Measurements from ENCODE around the gene LEF1. TPM values are rescaled to one million over a fixed set of nuclear protein-coding genes. Genes with fewer than 3 reads are reported as not detected.
"Not testable (repeated sequence)": the region's sequence is repeated elsewhere in the genome, so short reads cannot be mapped to it uniquely, and the experiment has no call there.

The LEF1 gene
- polyA plus RNA-seq, 3 donors: 68.6 to 85.9 (median 70.5) TPM

DNA sequence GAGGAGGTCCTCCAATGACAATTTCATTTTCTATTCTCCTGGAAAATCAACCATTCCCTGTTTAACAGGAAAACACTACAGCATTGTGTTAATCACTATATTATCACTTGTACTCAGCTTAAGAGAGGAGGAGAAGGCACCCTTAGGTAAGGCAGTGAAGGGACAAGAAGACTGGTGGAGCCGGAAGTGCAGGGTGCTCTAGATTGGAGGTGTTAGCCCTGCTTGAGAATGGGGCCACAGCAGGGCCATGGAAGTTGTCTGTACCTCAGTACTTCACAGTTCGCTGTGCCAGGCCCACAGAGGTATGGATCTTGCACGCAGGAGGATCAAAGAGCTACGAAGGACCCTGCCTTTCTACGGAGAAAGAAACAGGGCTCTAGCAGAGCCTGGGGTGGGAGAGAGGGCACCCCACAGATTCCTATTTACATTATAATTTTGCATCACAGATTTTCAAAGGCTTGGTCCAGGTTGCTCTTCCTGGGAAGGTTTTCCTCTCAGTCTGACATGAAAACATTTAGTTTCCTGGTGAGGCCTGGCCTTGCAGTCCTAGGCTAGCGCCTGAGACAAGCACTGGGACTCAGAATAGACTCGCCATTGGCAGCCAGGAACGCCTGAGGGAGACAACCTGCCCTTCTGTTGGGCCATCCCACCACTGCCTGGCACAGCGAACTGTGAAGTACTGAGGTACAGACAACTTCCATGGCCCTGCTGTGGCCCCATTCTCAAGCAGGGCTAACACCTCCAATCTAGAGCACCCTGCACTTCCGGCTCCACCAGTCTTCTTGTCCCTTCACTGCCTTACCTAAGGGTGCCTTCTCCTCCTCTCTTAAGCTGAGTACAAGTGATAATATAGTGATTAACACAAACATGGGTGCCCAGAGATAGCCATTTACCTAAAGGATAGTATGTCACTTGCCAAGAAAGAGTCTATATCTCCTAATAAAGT, 118.3 kb downstream of the LEF1 start:
- not testable (repeated sequence) for DNase-seq (ENCODE audit: extremely low read depth in 1 of 11, low read depth in 9 of 11, low spot score in 4 of 11)

DNA sequence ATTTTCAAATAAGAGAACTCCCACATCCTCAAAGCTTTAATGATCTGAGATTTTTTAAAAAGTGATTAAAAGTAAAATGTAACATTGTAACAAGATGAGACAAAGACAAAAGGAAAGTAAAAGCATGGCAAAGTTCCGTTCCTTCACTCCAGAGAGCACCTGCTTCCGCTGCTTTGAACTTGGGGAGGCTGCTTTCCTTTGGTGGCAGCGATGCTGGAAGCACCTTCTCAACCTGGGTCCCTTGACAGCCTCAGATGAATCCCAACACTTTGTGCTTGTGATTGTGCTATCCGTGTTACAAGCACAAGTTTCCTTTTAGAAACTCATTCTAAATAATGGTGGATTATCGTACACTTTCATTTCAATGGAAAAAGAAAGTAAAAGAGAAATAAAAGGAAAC, 119.3 kb downstream of the LEF1 start:
- DNase-seq (ENCODE audit: extremely low read depth in 1 of 11, low read depth in 9 of 11, low spot score in 4 of 11): no peak

DNA sequence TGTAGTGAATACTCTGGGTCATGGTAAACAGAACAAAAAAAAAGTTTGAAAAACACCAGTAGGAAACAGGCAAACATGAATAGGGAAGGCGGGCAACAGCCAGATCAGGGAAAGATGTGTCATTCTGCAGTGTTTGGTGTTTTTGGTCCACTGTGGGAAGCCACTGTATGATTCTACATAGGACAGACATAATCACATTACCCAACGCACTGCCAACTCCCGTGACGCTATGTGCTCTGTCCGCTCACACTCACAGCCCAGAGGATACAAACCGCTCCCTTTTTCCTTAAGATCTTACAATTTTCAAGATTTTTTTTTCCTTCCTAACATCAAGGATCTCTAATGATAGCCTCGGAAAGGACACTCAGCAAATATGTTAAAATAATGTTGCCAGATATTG, 119.7 kb downstream of the LEF1 start:
- no peak for DNase-seq (ENCODE audit: extremely low read depth in 1 of 11, low read depth in 9 of 11, low spot score in 4 of 11)

DNA sequence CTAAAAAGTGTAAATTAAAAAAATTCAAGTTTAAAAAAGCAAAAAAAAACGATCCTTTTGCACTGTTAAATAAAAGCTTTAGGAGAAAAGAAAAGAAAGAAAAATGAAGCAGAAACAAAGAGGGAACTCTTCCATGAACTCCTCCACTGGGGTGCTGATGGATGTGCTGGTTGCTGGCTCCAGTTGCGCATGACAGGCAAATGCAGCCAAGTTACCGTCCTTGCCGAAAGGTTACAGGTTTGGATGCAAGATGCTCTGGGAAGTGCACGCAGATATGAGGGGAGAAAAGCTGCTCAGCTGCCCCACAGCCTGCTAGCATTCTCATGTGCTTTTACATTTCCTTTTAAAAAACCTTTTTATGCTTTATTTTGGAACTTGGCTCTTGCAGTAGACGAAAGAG, 120.6 kb downstream of the LEF1 start:
- DNase-seq (ENCODE audit: extremely low read depth in 1 of 11, low read depth in 9 of 11, low spot score in 4 of 11): no peak

DNA sequence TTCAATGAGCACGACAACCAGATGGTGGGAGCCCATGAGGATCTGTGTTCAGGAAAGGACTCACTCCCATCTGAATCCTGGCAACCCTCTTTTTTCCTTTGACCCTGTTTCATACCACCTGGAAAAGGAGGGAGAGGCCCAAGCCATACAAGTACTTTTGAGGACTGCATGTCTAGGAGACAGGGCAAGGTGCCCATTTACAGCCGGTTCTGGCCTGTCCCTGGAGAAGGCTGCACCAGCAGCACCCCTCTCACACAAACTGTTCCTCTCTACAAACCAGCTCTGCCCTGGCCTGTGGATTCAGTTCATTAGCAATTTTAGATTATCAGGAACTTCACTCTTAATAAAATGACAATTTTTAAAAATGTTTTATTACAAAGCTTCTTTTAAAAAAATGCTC, 121.5 kb downstream of the LEF1 start:
- no peak for DNase-seq (ENCODE audit: extremely low read depth in 1 of 11, low read depth in 9 of 11, low spot score in 4 of 11)

DNA sequence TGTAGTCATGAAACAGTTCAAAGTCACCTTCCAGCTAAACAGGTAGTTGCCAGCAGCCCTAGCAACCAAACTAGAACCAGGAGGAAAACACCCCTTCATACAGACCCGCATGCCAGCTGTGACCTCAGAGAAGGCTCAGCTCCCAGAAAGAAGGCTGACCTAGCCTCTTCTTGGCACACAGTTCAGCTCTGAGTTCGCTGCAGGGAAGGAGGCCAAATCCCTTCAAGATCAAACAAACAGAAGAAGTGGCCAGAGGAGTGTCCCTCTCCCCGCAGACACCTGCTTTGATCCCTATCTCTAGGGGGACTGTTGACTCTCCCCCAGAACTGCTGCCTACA, 123.1 kb downstream of the LEF1 start:
- no peak for DNase-seq (ENCODE audit: extremely low read depth in 1 of 11, low read depth in 9 of 11, low spot score in 4 of 11)

DNA sequence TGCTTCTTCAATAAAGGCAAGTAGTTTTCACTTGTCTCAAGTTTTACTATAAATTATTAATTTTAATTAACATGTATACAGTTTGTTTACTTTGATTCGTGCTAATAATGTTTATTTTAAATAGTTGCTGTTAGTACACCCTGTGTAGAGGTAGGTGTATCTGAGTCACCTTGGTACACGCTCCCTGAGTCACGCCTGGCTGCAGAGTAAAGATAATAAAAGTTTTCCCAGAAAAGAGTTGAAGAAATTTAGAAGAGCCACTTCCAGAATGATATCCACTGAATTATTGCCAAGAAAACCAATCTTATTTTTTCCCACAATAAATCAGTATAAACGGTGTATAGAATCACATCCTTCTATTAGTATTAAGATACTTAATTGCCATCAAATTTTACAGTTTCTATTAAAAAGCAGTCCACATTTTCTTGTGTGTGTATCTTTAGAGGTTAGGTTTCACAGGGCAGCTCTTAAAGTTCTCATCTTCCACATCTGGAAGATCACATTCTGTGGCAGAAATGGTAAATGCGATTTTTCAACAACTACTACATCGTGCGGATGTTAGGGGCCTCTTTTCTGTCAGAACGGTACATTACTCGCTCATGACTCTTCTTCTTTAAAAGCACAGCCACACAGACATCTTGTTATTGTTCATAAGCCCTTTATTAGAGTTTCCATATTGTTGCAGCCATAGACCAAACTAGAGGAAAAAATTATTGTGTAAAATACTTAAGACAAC, 123.6 kb downstream of the LEF1 start:
- DNase-seq (ENCODE audit: extremely low read depth in 1 of 11, low read depth in 9 of 11, low spot score in 4 of 11): no peak

DNA sequence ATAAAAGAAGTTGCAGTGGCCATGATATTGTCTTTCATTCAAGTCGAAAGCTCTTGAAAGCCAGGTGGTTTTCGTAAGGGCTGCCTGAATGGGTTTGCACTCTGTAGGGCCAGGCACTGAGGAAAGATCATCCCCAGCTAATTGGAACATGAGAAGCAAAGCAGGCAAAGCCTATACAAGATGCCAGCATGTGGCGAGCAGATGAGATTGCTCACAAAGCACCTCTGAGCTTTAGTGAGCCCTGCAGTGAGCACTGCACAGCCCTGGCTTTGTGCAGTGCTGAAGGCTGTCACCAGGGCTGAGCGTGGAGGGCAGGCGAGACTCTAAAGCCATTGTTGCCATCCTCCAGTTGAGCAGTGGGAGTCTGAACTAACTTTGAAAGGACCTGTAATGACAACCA, 125.2 kb downstream of the LEF1 start:
- DNase-seq (ENCODE audit: extremely low read depth in 1 of 11, low read depth in 9 of 11, low spot score in 4 of 11): no peak

DNA sequence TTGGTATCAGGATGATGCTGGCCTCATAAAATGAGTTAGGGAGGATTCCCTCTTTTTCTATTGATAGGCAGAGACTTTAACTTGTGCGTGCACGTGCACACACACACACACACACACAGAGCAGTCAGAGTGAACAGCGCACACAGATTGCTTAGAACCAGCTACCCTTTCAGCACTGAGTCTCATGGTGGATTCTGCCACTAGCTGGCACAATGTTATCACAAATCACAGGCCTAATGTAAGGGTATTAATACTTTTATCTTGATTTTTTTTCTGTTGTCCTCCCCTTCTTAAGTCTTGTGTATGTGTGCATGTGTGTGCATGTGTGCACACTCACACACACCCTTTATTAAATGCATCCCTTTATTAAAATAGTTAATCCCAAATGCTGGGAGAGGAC, 125.8 kb downstream of the LEF1 start:
- no peak for DNase-seq (ENCODE audit: extremely low read depth in 1 of 11, low read depth in 9 of 11, low spot score in 4 of 11)

DNA sequence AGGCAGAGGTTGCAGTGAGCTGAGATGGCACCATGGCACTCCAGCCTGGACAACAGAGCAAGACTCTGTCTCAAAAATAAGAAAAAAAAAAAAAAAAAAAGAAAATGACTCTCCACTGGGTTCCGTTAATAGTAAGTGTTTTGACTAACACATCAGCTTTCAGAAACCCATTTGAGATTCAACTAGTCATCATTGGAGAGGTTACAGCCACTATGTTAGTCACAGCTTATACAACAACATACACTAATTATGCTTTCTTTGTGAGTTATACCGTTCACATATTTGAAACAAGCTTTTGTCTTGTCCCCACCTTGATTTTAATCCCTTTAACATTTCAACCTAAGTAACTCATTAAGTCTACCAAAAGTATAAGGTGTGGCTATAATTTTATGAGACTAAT, 130.8 kb downstream of the LEF1 start:
- no peak for DNase-seq (ENCODE audit: extremely low read depth in 1 of 11, low read depth in 9 of 11, low spot score in 4 of 11)

DNA sequence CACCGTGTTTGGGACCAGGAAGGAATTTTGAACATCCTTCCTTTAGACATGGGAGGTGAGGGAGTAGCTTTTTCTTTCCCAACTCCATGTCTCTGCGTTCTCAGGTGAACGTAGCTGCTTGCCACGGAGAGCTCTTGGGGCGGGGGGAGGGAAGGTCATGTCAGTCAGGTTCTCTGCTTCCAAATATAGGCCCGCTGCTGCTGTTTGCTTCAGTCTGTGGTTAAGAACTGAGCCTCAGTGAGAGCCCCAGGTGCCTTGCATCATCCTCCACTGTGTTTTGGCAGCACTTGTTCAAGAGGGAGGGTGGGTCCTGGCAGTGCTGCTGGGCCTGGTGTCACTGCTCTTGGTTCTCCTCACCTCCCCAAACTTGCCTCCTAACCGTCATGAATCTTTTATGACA, 132.5 kb downstream of the LEF1 start:
- DNase-seq (ENCODE audit: extremely low read depth in 1 of 11, low read depth in 9 of 11, low spot score in 4 of 11): no peak

DNA sequence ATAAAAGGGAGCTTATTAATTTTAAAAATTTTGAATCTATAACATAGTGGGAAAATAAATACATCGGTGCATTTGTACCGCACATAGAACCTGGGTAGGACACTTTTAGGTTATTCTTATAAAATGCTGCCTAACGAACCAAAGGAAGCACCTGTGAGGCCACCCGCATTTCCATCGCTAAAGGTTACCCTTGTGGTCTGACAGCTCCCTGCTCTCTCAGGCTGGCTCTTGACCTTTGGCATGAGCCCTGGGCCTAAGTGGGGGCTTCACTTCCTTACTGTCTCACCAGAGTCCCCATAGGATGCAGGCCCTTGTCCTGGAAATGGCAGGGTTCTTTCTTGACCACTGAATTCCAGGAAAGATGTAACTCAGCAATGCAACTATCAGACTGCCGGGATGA, 133.0 kb downstream of the LEF1 start:
- DNase-seq (ENCODE audit: extremely low read depth in 1 of 11, low read depth in 9 of 11, low spot score in 4 of 11): no peak

DNA sequence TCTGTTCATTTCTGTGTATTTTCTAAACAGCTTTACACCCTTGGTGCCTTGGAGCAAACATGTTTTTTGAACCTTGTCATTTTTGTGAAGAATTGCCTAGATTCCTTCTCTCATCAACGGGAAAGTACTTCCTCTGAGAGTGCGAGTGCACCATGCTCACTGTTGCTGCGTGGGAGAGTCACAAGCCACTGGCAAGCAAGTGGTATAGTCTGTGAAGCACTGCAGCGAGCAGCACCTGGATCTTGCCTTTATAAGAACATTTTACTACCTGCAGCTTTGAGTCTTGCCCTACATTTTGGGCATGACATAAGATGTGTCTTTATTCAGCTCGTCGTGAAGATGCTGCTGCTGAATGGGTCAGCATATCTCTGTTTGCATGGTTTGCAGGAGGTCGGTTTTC, 134.2 kb downstream of the LEF1 start:
- DNase-seq (ENCODE audit: extremely low read depth in 1 of 11, low read depth in 9 of 11, low spot score in 4 of 11): no peak

DNA sequence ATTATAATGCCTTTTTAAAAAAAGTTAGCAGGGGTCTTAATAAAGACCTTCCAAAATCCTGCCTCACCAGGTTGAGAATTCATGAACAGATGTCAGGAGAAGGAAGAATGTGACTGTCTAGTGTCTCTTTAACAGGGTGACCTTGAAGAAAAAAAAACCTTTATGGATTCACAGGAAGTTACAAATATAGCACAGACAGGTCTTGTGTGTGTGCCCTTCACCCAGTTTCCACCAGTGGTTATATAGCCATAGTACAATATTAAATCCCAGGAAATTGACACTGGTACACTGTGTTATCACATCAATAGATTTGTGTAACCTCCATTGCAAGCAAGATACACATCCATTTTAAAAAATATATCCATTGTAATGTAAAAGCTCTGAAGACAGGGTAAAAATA, 135.4 kb downstream of the LEF1 start:
- no peak for DNase-seq (ENCODE audit: extremely low read depth in 1 of 11, low read depth in 9 of 11, low spot score in 4 of 11)

DNA sequence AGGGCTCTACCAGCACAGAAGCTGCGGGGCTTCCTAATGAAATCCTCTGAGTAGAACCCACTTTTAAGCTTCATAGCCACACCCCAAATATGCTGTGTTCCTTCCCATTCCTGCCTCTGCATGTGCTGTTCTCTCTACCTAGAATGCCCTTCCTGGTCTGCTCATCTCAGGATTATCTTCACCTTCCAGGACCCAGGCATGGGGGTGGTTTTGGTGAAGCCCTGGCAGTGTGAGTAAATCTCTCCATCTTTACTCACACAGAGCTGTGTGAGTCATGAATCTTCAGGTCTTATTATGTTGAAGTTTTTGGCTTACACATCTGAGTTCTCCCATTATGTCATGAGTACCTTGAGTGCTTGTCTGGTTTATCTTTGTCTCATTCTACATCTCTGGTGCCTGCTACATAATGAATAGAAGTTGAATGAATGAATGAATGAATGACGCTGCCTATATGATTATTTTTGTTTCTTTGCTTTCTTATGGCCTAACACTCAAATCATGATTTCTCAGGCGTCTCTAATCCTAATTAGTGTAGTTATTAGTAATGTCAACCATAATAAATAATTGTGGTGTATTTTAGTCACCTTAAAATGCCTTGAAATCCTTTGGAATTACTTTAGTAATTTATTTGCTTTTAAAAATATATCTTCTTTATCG, 137.2 kb downstream of the LEF1 start:
- DNase-seq (ENCODE audit: extremely low read depth in 1 of 11, low read depth in 9 of 11, low spot score in 4 of 11): no peak

DNA sequence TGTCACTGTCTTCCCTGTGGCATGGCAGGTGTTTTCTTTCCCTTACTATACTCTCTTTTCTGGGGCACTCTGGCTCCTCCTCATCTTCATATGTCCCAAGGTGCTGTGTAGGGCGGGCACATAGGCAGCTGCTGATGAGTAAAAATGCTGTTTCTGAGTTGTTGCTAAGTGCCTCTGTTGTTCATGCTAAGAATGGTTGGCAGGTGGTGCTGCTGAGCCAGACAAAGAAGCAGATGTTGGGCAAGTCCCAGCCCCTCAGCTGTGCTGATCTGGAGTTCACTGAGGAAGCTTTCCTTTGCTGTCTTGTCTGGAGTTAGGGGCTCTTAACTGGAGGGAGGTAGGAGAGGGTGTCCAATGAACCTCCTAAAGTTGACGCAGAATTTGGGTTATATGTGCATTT, 138.4 kb downstream of the LEF1 start:
- DNase-seq (ENCODE audit: extremely low read depth in 1 of 11, low read depth in 9 of 11, low spot score in 4 of 11): peak in 5 of 11 donors; percentile 17 to 43 (median 29)

DNA sequence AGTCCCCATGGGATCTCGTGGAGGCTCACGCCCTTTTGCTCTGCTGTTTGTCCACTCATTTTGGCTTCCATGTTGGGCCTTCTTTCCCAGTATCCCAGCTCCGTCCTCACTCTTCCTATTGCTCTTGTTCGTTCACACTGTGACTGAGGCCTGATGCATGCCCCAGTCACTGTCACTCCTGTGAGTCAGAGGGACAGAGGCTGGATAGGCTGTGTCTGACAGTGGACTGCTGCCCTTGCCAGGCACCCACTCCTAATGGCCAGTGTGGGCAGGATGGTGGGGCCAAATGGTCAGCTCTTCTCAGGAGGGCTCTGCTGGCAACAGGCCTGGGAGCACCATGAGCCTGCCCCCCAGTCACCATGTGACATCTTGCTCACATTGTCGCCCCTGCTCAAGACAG, 139.0 kb downstream of the LEF1 start:
- no peak for DNase-seq (ENCODE audit: extremely low read depth in 1 of 11, low read depth in 9 of 11, low spot score in 4 of 11)

DNA sequence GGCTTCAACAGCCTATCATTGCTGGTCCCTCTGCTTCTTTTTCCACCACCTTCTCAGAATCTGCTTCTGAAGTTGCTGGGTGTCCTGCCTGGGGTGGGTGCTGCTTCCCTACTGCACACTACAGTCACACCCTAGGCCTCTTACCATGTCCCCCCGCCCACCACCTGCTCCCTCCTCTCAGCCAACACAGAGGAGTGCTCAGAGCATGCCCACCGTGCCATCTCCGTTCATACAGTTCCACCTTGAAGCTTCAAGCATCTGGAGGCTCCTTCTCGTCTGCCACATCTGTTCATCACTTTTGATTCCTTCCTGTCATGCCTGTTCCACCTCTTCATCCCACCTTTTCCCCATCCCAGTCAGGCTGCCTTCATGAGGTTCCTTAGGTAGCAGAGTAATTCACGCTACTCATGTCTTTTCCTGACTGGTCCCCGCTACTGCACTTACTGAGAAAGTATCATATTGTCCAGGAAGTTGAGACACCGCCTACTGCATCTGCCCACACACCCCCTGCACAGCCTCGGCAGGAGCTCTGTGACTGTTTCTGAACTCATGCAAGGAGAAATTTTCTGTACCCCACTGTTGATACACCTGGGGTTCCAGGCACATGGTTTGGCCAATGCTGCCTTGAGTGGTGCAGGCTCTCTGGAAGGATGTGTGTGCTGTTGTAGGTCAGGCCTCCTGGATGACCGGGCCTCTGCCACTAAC, 139.6 kb downstream of the LEF1 start:
- DNase-seq (ENCODE audit: extremely low read depth in 1 of 11, low read depth in 9 of 11, low spot score in 4 of 11): no peak

DNA sequence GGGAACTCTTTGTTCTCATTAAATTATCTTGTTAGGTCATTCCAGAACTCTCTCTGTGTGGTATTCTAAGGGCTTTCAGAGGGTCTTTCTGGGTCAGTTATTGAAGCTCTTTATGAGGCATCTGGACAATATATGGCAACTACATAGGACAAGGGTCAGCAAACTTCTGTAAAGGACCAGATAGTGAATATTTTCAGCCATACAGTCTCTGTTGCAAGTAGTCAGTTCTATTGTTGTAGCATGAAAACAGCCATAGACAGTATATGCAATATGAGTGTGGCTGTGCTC, 143.9 kb downstream of the LEF1 start:
- DNase-seq (ENCODE audit: extremely low read depth in 1 of 11, low read depth in 9 of 11, low spot score in 4 of 11): no peak

All from renal cortex interstitium (tissue), 11 donors.